Breast epithelium (tissue), 4 donors: ENCODE data around the gene TMEM86A. TPM values are rescaled to one million over a fixed set of nuclear protein-coding genes. Genes with fewer than 3 reads are reported as not detected.

Experiments used
- DNase-seq, 2 donors: peaks; one replicate each; pipeline ENCODE4 v3.0.0-alpha.2; 2019; ENCODE audit warnings: low spot score in 2 of 2
- H3K27ac ChIP-seq, 2 donors: fragments of 200-600 bp; sonication (generic) in 1 of 2; one replicate each; pipeline ENCODE4 v1.5.1; 2016 to 2019; ENCODE audit warnings: mild to moderate bottlenecking in 1 of 2
- H3K27me3 ChIP-seq, 2 donors: fragments of 200-600 bp; sonication (generic) in 1 of 2; one replicate each; pipeline versions ENCODE4 v1.5.1 to v1.6.0; 2017 to 2019; ENCODE audit warnings: control low read depth in 1 of 2, mild to moderate bottlenecking in 1 of 2
- H3K36me3 ChIP-seq: fragments of 200-600 bp; one replicate; pipeline ENCODE4 v1.5.1; 2019
- H3K4me1 ChIP-seq, 2 donors: fragments of 200-600 bp; sonication (generic); one replicate each; pipeline ENCODE4 v1.5.1; 2016 to 2019; ENCODE audit warnings: control low read depth in 1 of 2
- H3K4me3 ChIP-seq, 3 donors: fragments of 200-600 bp; sonication (generic); 1 replicate in 2 of 3; 2 replicates in 1 of 3; pipeline ENCODE4 v1.5.1; 2016 to 2019; ENCODE audit warnings: mild to moderate bottlenecking in 3 of 3, moderate library complexity in 2 of 3
- H3K9me3 ChIP-seq, 2 donors: fragments of 200-600 bp; sonication (generic) in 1 of 2; one replicate each; pipeline ENCODE4 v1.5.1; 2016 to 2019; ENCODE audit warnings: control low read depth in 1 of 2
- POLR2A ChIP-seq: fragments of 450-650 bp; IDR thresholded peaks from one replicate; pipeline ENCODE4 v1.6.1; 2016; ENCODE audit warnings: antibody characterized with exemption, mild to moderate bottlenecking, moderate library complexity
- POLR2AphosphoS5 ChIP-seq, 3 donors: sonication (generic); formaldehyde crosslinking; IDR thresholded peaks; one replicate each; pipeline ENCODE4 v1.6.1; 2017; ENCODE audit warnings: antibody characterized with exemption in 3 of 3
- intact Hi-C: fragments of 100-400 bp; cut with DNase I; formaldehyde crosslinking; loops from one replicate; pipeline ENCODE4 v1.15.1; 2023; ENCODE audit warnings: low total_unique reads
- total RNA-seq, 3 donors: library from RNA; depleted of rRNA; stranded (reverse); fragments of >200 nt; gene quantifications; one replicate each; pipeline ENCODE4 v1.1.0, GENCODE V29; 2016
- TF ChIP-seq, protein P1 (sequence below), 3 donors: fragments of 450-650 bp; IDR thresholded peaks; one replicate each; pipeline ENCODE4 v1.5.1; 2016 to 2017; ENCODE audit warnings: antibody characterized with exemption in 3 of 3, mild to moderate bottlenecking in 3 of 3, moderate library complexity in 3 of 3

TMEM86A gene
- total RNA-seq, 3 donors from 2014 or later = 9.9 to 16.7 (median 12.7) TPM

DNA sequence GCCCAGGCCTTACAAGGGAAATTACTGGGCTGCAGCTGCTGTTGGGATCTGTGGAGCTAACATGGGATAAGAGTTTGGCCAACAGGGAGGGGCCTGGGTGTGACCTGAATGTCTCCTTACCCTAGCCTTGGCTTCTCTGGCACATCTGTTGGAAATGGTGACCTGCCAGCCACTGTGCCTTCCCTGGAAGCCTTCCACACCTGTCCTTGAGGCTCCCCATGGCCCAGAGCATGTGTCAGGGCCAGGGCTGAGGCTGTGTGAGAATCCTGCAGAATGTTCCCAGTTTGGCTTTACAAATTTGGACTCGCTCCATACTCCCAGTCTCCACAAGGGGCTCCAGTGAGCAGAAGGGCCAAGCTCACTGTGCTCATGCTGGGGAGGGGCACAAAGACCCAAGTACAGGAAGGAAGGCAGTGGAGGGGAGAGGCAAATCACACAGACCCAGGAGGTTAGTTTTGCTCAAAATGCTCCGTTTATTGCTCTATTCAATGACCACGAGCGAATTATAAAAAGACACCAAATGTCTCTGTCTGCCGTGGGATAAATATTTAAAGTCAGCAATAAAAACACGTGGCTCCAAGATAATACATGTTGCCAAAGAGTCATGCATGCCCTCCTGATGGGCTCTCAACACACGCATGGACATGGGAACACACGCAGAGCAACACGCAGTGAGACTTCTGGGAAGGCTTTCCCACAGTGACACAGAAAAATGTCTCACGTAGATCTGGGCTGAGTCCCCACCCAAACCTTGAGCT, 29.1 kb downstream of the TMEM86A start:
- intact Hi-C loops = no loop called here
- DNase-seq = no peak
- Histone ChIP-seq H3K27me3 (no peaks in the 10 kb centered on the region), H3K4me3 (no peak overlapping the region), H3K4me1 (no peaks in the 10 kb centered on the region), H3K27ac (no peak overlapping the region), H3K9me3 (no peaks in the 10 kb centered on the region), H3K36me3 (no peaks in the 10 kb centered on the region)
- TF ChIP-seq, protein P1, sequence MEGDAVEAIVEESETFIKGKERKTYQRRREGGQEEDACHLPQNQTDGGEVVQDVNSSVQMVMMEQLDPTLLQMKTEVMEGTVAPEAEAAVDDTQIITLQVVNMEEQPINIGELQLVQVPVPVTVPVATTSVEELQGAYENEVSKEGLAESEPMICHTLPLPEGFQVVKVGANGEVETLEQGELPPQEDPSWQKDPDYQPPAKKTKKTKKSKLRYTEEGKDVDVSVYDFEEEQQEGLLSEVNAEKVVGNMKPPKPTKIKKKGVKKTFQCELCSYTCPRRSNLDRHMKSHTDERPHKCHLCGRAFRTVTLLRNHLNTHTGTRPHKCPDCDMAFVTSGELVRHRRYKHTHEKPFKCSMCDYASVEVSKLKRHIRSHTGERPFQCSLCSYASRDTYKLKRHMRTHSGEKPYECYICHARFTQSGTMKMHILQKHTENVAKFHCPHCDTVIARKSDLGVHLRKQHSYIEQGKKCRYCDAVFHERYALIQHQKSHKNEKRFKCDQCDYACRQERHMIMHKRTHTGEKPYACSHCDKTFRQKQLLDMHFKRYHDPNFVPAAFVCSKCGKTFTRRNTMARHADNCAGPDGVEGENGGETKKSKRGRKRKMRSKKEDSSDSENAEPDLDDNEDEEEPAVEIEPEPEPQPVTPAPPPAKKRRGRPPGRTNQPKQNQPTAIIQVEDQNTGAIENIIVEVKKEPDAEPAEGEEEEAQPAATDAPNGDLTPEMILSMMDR (IDR thresholded peaks at IDR 0.05) = peak; percentile 25 to 58 (median 52)
- no peak for TF ChIP-seq POLR2A

DNA sequence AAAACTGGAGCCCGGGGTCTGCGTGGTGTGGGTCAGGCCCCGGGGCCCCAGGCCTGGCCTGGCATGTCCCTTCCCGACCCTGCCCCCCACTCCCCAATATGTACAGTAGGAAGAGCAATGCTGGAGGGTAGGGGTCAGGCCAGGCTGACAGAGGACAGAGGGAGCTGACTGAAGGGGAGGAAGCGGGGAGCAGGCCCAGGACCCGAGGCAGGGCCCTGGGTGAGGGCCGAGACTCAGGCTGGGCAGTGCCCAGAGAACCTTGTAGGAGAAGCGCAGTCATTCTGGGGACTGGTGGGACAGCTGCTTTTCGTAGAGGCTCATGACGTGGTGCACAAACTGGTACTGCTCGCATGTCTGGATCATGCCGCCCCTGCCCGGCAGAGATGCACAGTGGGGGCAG, 30.1 kb downstream of the TMEM86A start:
- intact Hi-C loops = no loop called here
- Histone ChIP-seq H3K27ac (no peak overlapping the region), H3K9me3 (no peaks in the 10 kb centered on the region), H3K4me3 (no peak overlapping the region), H3K4me1 (no peaks in the 10 kb centered on the region), H3K36me3 (no peaks in the 10 kb centered on the region), H3K27me3 (no peaks in the 10 kb centered on the region)
- DNase-seq = no peak
- TF ChIP-seq, protein P1 (IDR thresholded peaks at IDR 0.05) = no peak
- TF ChIP-seq POLR2AphosphoS5 (IDR thresholded peaks at IDR 0.05) = no peak
- TF ChIP-seq POLR2A = no peak

DNA sequence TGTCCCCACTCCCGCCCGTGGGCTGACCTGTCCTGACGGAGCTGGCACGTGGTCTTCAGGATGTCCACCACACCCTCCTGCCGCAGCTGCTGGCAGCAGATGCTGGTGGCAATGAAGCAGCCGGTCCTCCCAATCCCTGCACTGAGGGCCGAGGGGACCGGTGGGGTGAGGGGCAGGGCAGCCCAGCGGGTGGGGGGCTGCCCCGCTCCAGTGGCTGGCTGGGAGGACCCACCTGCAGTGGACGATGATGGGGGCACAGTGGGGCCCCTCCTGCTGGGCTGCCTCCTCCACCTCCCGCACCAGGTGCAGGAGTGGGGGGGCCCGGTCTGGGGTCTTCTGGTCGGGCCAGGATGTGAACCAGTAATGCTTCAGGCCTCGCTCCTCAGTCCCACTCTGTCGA, 30.8 kb downstream of the TMEM86A start:
- no peak for DNase-seq
- no peak overlapping the region for H3K27ac ChIP-seq
- TF ChIP-seq, protein P1 (IDR thresholded peaks at IDR 0.05) = no peak
- TF ChIP-seq POLR2A (no peak), POLR2AphosphoS5 (IDR thresholded peaks at IDR 0.05) (no peak)
- H3K27me3 ChIP-seq = no peaks in the 10 kb centered on the region
- no peaks in the 10 kb centered on the region for H3K4me1 ChIP-seq
- intact Hi-C loops = no loop called here
- H3K4me3 ChIP-seq = no peak overlapping the region
- no peaks in the 10 kb centered on the region for H3K36me3 ChIP-seq
- H3K9me3 ChIP-seq = no peaks in the 10 kb centered on the region

DNA sequence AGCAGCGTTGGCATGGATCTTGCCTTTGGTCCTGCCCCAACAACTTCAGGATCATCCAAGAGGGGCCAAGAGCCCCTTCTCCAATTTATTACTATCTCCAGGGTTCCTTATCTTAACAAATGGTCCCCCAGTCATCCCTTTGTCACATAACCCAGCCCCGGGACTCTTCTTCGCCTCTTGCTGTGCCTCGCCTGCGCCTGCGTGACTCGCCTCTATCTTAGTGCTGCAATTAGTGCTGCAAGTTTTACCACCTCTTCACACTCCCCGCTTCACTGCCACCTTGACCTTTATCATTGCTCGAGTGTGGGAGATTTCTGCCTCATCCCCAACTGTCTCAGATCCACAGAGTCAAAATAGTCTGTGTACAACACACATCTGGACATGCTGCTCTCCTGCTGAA, 31.4 kb downstream of the TMEM86A start:
- no peak overlapping the region for H3K4me3 ChIP-seq
- H3K27me3 ChIP-seq = no peaks in the 10 kb centered on the region
- no peaks in the 10 kb centered on the region for H3K9me3 ChIP-seq
- no peak for DNase-seq
- TF ChIP-seq, protein P1 (IDR thresholded peaks at IDR 0.05) = no peak
- TF ChIP-seq POLR2A (no peak), POLR2AphosphoS5 (IDR thresholded peaks at IDR 0.05) (no peak)
- H3K27ac ChIP-seq = no peak overlapping the region
- no peaks in the 10 kb centered on the region for H3K36me3 ChIP-seq
- intact Hi-C loops = no loop called here
- H3K4me1 ChIP-seq = no peaks in the 10 kb centered on the region

DNA sequence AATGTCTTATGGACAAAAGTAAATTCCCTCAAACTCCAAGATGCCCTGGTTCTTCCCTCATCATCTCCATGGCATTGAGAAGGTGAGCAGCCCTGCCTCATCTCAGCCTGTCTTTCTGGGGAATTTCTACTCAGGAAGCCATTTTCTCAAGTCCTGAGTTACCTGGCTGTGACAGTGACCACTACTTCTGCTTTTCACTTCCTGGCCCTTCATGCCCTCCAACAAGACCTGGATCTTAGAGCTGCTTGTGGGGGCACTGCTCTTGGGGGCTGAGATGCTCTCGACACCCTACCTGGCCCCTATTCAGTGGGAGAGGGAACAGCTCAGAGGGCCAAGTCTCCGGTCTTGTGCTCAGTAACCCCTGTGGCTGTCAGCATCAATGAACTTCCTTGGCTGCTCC, 32.9 kb downstream of the TMEM86A start:
- Histone ChIP-seq H3K27me3 (no peaks in the 10 kb centered on the region), H3K9me3 (no peaks in the 10 kb centered on the region), H3K4me1 (no peaks in the 10 kb centered on the region), H3K4me3 (no peak overlapping the region), H3K27ac (no peak overlapping the region), H3K36me3 (no peaks in the 10 kb centered on the region)
- intact Hi-C loops = no loop called here
- DNase-seq = no peak
- TF ChIP-seq POLR2AphosphoS5 (IDR thresholded peaks at IDR 0.05) (no peak), POLR2A (no peak)
- TF ChIP-seq, protein P1 (IDR thresholded peaks at IDR 0.05) = no peak
